Posterior cingulate gyrus (tissue), 11 donors: Measurements from ENCODE around the gene SLC1A4.
A peak's percentile ranks its signal among the peaks of the same experiment; 100 is the strongest.
"Not testable (repeated sequence)": the region's sequence is repeated elsewhere in the genome, so short reads cannot be mapped to it uniquely, and the experiment has no call there.

Experiments used
- DNase-seq, 10 donors: peaks; one replicate each; pipeline versions ENCODE4 v3.0.0 to v3.0.0-alpha.2; 2020 to 2021; ENCODE audit warnings: mixed read lengths in 3 of 10
- intact Hi-C: fragments of 100-400 bp; cut with DNase I; formaldehyde crosslinking; loops from one replicate; pipeline ENCODE4 v1.15.1; 2023

Gene SLC1A4

DNA sequence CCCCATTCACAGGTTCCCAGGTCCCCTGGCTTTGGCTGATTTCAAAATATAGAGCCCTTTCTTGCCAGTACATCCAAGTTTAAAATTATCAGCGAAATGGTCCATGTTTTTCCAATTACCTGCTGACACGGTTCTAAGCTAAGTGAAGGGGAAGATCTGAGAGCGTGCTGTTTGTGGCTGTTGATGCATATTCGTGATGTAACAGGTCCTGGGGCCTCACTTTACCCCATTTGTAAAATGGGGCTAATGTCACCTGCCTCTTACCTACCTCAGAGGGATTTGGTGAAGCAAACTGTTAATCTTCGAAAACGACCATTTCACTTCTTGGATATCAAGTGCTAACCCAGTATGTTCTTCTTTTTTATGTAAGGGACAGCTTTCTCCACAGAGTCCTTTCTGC lies 33.0 kb downstream of the SLC1A4 start:
- intact Hi-C loops = no loop called here
- no peak for DNase-seq

DNA sequence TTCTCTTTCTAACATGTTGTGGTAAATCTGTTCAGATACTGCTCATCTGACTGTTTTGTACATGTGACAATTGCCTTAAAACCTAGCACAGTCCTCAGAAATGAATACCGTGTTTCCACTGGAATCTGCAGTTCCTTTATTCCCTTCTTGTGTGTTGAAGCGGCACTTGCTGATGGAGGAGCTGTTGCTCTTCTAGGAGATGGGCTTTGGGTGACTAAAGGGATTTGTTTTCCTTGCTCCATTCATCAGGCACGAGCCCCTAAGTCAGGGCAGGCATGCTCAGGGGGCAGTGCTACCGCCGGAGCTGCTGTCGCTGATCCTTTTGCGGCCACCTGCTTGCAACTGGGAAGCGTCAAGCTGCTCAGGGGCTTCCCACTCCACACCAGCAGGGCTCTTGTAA lies 34.5 kb downstream of the SLC1A4 start:
- intact Hi-C loops = no loop called here
- DNase-seq = no peak

DNA sequence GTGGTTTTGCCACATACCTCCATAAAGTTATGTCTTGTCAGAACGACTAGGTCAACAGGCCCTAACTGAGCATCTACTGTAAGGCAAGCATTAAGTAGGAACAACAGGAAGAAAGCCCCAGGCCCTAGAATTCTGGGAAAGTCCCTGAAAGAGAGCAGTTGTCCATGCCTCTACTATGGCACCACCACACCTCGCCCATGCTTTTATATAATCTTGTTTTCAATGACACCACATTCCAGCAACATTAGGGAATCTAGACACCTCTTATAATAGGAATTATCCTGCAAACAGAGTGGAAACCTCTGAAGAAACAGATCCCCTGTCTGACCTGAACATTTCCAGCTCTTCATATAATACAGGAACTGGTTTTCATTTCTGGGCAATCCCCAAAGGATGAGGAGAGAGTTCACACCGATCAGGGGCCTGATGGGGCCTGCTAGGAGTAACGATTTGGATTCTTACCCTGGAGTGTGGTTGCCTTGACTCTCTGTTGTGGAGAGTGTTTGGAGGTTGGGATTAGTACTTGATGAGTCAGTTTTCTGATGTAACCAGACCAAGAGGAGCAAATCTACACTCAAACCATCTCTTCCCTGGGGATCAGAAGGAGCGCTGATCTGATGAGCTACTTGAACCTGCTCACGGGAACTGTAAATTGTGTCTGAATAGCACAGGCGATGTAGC lies 35.1 kb downstream of the SLC1A4 start:
- no peak for DNase-seq
- intact Hi-C loops = no loop called here

DNA sequence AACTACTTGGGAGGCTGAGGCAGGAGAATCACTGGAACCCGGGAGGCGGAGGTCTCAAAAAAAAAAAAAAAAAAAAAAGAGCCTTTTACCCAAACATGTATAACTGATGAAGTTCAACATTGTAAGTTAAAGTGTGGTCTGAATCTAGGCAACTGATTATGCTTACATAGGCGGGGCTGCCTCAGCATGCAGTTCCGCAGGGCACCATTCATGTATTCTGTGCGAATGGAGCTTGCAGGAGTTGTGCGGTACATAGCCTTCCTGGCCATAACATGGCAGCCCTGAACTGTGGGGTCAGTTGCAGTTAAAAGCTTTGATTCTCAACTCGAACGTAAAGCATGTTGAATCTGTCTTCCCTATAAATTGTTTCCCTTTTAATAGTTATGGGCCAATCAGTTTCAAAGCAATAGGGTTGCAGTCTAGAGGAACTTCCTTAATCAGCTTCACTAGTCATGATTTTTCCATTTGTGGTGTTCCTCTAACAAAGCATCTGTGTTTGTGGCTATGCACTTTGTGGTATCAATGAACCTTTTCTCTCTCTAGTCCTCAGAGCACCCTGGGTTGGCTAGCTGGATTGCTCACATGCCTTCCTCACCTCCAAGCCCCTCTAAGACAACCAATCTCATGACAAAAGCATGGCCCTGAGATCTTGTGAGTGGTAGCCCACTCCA lies 36.4 kb downstream of the SLC1A4 start:
- intact Hi-C loops = no loop called here
- no peak for DNase-seq

DNA sequence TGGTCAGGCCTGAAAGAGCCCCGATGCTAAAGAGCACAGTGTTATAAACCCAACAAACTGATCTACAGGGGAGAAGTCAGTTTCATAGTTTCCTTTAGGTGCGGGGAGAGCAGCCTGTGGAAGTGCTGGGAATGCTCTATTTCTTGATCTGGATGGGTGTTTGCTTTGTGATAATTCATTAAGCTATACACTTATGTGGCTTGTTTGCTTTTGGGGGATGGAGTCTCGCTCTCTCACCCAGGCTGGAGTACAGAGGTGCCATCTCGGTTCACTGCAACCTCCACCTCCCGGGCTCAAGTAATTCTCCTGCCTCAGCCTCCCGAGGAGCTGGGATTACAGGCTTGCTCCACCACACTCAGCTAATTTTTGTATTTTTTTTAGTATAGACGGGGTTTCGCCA lies 37.0 kb downstream of the SLC1A4 start:
- no peak for DNase-seq
- intact Hi-C loops = no loop called here

DNA sequence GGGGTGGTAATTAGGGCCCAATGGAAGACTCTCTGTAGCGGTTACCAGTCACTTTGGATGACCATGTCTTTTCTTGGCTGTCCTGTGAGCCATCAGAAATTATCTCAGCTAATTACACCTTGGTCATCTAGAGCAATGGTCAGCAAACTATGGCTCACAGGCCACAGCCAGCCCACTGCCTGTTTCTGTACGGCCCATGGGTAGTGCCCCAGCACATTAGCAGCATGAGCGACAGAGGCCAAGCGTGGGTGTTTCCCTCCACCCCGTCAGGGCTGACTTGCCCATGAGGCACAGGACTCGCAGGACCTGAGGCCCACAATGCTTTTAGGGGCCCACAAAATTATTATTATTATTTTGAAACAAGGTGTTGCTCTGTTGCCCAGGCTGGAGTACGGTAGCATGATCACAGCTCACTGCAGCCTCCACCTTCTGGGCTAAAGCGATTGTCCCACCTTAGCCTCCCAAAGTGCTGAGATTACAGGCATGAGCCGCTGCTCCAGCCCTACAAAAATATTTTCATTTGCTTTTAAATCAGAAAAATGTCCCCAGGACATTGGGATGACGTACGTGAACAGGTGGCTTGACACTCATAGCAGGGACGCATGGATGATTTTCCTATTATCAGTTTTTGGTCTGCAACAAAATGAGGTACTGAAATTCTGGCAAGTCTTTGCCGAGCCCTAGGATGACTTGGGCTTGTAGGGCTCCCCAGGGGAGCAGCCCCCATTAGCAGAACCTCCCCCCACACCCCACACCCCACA lies 37.7 kb downstream of the SLC1A4 start:
- DNase-seq = no peak
- intact Hi-C loops = no loop called here

DNA sequence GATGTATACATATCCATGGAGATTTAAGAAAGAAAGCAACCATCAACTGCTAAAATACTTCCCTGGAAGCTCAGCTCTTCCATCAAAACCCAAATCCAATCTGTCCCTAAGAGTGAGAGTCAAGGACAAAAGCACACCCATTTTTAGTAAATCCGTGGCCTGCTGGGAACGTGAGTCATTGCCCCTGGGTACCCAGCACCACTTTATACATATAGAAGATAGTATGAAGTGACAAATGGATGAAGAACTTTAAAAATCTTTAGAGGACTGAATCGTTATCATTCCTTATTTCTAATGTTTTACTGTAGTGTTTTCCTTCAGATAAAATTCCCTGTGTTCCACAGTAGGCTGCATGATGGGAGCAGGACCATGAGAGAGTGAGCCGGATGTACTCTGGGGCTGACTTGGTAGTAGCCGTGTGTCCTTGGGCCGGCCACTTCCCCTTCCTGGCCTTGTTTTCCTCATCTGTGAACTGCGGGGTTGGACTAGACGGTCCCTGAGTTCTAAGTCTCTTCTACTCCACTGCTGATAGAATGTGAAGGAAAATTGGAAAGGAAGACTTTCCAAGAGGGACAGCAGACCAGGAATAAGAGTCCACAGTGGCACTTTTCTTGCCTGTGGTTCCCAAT lies 38.5 kb downstream of the SLC1A4 start:
- intact Hi-C loops = no loop called here

DNA sequence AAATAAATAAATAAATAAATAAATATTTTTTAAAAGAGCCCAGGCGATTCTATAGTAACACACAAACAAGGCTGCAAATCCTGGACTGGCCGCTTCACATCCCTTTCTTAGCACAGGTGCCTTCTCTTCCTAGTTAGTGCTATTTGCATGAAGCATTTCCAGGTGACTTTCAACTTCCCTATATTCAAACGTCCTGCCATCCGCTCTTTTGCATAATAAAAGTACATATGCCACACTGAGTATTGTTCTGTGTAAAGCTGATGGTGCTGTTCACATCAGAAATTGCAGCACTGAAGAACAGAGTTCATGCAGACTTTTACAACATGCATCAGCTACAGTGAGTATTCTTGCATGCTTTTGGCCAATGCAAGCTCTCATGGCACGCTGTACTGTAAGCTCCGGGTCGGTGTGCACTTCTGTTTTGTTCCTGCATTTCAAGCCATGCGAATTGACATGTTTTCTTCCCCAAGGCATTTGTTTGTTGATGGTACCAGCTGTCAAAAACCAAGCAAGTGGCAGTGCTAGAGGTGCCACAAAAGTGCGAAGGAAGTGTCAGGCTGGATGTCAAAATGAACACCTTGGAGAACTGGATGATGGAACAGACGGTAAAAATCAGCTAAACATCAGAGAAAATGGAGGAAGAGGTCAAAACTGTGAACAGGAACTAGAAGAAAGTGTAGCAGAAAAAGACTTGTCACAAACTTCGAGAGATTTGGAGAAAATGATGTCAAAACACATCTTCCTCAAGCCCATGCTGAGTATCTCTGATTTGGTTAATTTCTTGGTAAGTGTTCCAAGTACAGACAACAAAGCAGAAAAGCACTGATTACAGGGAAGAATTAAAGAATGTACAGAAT lies 41.5 kb downstream of the SLC1A4 start:
- intact Hi-C loops = loop anchor here (5.0 kb wide), 1 partner anchor 33 kb away; no protein-coding TSS in a partner anchor
- DNase-seq = no peak

More for the DNA sequence above, 38.5 kb downstream of the SLC1A4 start:
- peak in 1 of 10 donors; percentile 29 for DNase-seq

DNA sequence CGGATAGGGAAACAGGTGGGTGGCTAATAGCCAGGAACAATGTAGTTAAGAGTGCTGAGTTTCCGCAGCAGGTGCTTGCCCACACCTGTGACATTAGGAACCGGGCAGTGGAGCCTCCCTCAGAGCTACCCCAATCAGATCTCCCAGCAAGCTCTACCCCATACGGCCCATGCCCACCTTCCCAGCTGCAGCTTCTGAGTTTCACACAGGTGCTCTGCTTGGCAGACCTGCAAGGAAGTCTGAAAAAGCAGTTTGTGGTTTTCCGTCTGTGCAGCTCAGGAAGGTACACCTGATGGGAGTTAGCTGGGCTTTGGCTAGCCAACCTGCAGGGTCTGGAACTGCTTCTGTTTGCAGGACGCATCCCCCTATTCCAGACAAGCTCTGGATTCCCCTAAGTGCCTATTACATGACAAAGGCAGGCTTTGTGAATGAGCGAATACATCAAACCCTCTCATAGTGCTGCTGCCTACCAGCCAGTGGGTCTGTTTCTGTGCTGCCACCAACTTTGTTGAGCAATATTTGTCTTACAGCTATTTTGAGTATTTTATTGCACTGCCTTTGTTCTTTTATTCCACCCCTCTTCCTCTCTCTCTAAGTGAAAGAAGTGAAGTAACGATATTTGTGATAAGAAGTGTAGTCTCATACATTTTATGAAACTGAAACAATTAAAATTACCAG lies 42.3 kb downstream of the SLC1A4 start:
- no peak for DNase-seq

DNA sequence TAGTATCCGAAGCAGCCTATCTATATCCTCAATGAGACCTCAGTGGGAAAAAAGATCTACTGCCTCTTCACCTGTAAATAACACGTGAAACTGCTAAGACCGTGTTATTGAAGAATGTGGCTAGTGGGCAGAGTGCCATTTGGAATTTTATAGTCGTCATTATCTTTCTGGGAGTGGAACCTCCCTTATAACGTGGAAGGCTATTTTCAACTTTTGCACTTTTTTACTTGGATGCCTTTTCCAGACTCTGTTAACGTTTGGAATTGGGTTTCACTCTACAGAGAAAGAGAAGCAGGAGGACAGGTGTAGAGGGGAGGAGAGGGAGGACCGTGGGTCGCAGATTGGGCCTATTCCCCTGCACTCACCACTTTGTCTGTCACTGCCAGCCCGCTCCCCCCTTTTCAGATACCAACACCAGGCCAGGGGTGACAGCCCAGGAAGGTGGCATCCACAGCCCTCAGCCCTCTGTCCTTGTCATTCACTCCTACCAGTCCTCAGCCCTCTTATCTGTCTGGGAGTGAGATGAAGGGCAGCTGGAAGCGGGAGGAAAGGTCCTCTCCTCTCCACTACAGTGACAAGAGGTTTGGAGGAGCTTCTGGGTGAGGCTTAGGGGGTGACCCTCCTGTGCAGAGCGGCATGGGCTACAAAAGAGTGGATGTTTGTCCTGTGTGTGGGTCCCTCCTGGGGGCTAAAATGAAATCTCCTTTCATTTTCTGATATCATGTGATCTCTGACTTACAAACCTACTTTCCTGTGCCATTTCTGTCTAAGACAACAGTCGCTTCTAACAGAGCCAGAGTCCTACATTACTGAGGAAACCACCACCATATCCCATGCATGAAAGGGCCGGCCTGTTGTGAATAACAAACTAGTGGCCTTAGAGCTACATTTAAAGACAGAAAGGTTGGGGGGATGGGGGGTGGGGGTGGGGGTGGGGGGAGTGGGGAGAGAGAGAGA lies 43.1 kb downstream of the SLC1A4 start:
- DNase-seq = no peak
- intact Hi-C loops = loop anchor here (2.0 to 5.0 kb wide), 2 partner anchors 35 to 115 kb away; no protein-coding TSS in a partner anchor

More for the DNA sequence above, 42.3 kb downstream of the SLC1A4 start:
- intact Hi-C loops = loop anchor here (2.0 to 5.0 kb wide), 2 partner anchors 34 to 115 kb away; no protein-coding TSS in a partner anchor

DNA sequence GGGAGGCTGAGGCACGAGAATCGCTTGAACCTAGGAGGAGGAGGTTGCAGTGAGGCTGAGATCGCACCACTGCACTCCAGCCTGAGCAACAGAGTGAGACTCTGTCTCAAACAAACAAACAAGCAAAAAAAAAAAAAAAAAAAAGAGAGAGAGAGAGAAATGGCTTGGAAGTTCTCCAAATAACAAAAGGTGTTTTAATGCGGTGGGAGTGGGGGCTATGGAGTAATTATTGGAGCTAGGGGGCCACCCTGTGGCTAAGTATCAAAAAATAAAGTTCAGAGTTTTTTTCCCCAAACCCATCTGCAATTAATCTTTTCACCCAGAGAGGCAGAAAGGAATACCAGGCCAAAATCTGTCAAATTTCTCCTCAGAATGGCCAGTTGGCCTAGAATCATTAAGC lies 44.0 kb downstream of the SLC1A4 start:
- no peak for DNase-seq
- intact Hi-C loops = loop anchor here (2.0 to 5.0 kb wide), 2 partner anchors 36 to 116 kb away; no protein-coding TSS in a partner anchor

DNA sequence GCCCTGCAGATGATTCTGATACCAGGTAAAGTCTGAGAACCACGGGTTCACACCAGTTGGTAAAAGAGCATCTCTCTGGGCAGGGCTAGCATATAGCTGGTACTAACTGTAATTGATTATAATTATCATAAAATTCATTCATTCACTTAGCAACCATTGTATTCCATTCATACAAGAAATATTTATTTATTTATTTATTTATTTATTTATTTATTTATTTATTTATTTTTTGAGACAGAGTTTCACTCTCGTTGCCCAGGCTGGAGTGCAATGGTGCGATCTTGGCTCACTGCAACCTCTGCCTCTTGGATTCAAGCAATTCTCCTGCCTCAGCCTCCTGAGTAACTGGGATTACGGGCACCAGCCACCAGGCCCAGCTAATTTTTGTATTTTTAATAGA lies 44.5 kb downstream of the SLC1A4 start:
- intact Hi-C loops = loop anchor here (2.0 to 5.0 kb wide), 2 partner anchors 36 to 117 kb away; no protein-coding TSS in a partner anchor
- DNase-seq = not testable (repeated sequence)

DNA sequence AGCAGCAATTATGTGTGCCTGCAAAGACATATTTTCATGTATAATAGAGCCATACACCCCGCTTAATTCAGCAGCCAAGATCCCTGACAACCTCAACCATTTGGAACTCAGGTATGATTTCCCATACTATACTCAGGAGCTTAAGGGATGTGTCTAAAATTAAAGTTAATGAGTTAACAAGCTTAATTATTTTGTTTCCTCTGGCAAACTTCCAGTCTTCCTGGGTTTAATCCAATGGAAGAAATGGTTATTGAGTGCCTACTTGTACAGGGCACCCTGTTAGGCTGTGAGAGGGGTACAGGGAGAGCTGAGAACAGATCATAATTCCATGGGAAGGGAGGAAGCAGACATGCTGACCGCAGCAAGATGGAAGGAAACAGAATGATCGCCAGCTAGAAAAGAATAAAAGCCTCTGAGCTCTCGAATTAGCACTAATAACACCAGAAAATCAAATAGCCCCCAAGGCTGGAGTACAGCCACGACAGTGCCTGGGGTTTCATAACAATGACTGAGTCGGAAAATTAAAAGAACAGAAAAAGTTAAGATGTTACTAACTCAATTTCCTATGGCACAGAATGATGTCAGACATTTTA lies 46.2 kb downstream of the SLC1A4 start:
- no peak for DNase-seq
- intact Hi-C loops = no loop called here

DNA sequence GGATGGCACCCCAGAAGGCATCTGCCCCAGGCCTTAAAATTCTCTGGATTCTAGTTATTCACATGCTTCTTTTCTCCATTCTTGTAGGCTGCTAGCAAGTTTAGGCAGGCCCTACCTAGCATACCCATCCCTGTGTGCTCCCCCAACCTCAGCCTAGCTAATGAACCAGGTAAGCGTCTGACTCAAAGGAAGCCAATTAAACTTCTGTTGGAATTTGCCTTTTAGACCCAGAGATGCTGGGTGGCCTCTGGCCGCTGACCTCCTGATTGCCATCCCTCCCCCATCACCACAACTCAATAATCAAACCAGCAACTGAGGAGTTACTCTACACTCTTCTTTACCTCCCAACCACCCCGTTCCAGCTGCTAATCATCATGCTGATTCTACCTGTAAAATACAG lies 48.0 kb downstream of the SLC1A4 start:
- intact Hi-C loops = no loop called here

DNA sequence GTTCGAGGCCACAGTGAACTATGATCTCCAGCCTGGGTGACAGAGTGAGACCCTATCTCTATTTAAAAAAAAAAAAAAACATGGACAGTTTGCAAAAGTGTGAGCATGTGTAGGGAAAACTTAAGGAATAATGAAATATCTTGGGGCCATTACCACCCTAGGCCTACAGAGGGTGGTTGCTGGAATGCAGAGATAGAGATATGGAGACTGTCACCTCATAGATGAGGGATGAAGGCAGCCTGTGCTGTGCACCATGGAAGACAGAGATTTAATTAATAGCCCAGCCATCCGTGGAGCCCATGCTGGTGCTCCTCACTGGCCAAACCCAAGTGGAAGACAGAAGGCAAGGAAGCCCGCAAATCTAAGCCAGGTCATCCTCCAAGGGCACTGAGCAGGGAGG lies 50.4 kb downstream of the SLC1A4 start:
- intact Hi-C loops = loop anchor here (2.0 to 10.0 kb wide), 2 partner anchors 123 to 705 kb away; no protein-coding TSS in a partner anchor
- no peak for DNase-seq

More for the DNA sequence above, 48.0 kb downstream of the SLC1A4 start:
- no peak for DNase-seq

DNA sequence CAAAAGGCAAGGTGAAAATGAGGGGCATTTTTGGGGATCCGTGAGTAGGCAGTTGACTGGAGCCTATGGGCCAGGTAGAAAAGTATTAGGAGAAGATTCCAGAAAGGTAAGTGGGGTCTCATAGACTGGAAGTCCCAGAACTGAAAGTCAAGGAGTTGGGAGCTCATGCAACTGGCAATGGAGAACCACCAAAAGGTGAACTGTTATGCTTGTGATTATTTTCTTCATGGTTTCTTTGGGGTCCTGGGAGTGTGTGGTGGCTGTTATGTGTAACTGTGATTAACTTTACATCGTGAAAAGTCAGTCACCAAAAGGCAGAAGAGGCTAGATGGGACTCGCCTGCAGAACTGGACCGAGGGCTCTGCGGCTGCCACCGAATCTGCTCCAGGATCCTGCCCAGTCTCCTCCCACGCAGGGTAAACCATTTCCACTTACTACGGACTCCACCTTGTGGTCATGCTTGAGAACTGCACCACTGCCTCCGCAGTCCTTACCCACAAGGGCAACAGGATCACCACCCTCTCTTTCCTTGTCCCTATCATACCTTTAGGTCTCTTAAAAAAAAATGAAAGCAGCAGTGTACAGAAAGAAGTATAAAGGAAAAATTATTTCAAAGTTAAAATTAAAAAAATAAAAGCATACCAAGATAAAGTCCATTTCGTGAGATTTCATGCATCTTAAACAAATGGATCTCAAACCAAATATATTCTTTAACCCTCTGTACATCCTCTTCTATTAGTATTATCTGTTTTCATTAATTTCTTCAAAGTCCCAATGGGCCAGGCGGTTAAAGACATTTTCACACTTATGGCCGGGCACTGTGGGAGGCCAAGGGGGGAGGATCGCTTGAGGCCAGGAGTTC lies 51.4 kb downstream of the SLC1A4 start:
- intact Hi-C loops = loop anchor here (2.0 to 10.0 kb wide), 2 partner anchors 124 to 706 kb away; no protein-coding TSS in a partner anchor
- peak; percentile 74 to 97 (median 86) for DNase-seq
